Activated B cell treated with CpG ODN at 0.5 μM for 24 hours (primary cell): ENCODE data around the gene ZNF460. TPM values are rescaled to one million over a fixed set of nuclear protein-coding genes. Genes with fewer than 3 reads are reported as not detected.

Experiments used
- ATAC-seq: fragments of 200-7000 bp; cut with Tn5 transposase; one replicate; pipeline ENCODE4 v1.10.0; 2021; ENCODE audit warnings: low read depth, mild to moderate bottlenecking, moderate library complexity
- CTCF ChIA-PET: fragments of 350-600 bp; sonication (Branson Sonifier 250); formaldehyde crosslinking; loops from one replicate; lab custom pipeline; 2021; ENCODE audit warnings: antibody characterized with exemption; lab: Charles Lee
- POLR2A ChIA-PET: fragments of 350-600 bp; sonication (Branson Sonifier 250); formaldehyde crosslinking; loops from one replicate; lab custom pipeline; 2021; ENCODE audit warnings: antibody characterized with exemption; lab: Charles Lee
- DNase-seq: peaks from one replicate; pipeline ENCODE4 v3.0.0; 2022
- H3K27ac Mint-ChIP-seq: one replicate; pipeline ENCODE4 v1.8.0; 2020; ENCODE audit warnings: mixed read lengths
- H3K27me3 Mint-ChIP-seq: one replicate; pipeline ENCODE4 v1.8.0; 2021; ENCODE audit warnings: mixed read lengths
- H3K36me3 Mint-ChIP-seq: one replicate; pipeline ENCODE4 v1.8.0; 2021; ENCODE audit warnings: low read depth, mixed read lengths
- H3K4me1 Mint-ChIP-seq: one replicate; pipeline ENCODE4 v1.8.0; 2021; ENCODE audit warnings: mixed read lengths
- H3K4me3 Mint-ChIP-seq: one replicate; pipeline ENCODE4 v1.8.0; 2020; ENCODE audit warnings: mild to moderate bottlenecking, mixed read lengths
- H3K9me3 Mint-ChIP-seq: one replicate; pipeline ENCODE4 v1.8.0; 2020; ENCODE audit warnings: mixed read lengths
- intact Hi-C: fragments of 100-400 bp; cut with micrococcal nuclease; formaldehyde crosslinking; loops from one replicate; pipeline ENCODE4 v1.15.1; 2024
- total RNA-seq: library from RNA; stranded (reverse); gene quantifications from 2 replicates; pipeline ENCODE4 v1.2.3, GENCODE V29; 2022
- TF ChIP-seq, protein P1 (sequence below): fragments of 200-600 bp; IDR thresholded peaks from one replicate; pipeline ENCODE4 v1.8.0; 2022; ENCODE audit warnings: antibody characterized with exemption, mild to moderate bottlenecking

ZNF460 gene
- total RNA-seq, 1 donor from 2014 or later, result 161 TPM

DNA sequence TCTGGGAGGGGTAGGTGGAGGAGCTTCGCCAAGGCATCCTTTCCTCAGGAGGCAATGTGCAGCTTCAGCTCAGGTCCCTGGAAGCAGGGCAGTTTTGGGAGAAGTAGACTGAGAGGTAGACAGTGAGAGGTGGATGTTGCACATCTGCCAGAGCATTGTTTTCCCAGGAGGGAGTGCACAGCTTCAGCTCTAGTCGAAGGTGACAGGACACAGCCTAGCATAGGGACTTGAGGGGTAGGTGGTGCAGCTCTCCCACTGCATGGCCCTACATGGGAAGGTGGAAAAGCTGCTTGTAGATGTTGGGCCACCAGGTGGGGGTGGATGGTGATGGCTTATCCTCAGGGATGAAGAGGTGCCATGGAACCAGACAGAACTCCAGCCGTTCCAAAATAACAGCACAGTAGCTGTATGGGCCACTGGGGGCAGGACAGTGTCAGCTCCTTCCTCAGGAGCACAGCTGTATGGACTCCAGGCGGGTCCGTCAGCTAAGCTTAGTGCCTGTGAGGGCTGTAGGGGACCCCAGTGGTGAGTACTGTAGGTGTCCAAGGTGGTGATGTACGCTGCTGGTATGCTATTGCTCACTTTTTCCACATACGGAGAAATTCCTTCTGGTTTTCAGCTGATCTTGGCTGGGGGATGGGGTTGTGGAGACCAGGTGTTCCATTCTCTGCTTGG is 22.6 kb downstream of the ZNF460 start:
- no peak for DNase-seq
- no peak overlapping the region for H3K4me3 Mint-ChIP-seq
- TF ChIP-seq, protein P1, sequence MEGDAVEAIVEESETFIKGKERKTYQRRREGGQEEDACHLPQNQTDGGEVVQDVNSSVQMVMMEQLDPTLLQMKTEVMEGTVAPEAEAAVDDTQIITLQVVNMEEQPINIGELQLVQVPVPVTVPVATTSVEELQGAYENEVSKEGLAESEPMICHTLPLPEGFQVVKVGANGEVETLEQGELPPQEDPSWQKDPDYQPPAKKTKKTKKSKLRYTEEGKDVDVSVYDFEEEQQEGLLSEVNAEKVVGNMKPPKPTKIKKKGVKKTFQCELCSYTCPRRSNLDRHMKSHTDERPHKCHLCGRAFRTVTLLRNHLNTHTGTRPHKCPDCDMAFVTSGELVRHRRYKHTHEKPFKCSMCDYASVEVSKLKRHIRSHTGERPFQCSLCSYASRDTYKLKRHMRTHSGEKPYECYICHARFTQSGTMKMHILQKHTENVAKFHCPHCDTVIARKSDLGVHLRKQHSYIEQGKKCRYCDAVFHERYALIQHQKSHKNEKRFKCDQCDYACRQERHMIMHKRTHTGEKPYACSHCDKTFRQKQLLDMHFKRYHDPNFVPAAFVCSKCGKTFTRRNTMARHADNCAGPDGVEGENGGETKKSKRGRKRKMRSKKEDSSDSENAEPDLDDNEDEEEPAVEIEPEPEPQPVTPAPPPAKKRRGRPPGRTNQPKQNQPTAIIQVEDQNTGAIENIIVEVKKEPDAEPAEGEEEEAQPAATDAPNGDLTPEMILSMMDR, result no peak
- no peak for ATAC-seq
- no peak overlapping the region for H3K27ac Mint-ChIP-seq
- CTCF ChIA-PET, result interaction anchor here (1.1 to 1.4 kb wide), 2 partner anchors 51 to 198 kb away, joined by 3 read pairs; no protein-coding TSS in a partner anchor
- peaks cover 58% of the 10 kb centered on the region for H3K36me3 Mint-ChIP-seq
- intact Hi-C loops, result no loop called here
- POLR2A ChIA-PET, result interaction anchor here (1.6 kb wide), 2 partner anchors 16 to 18 kb away, joined by 5 to 6 read pairs; no protein-coding TSS in a partner anchor
- no peaks in the 10 kb centered on the region for H3K27me3 Mint-ChIP-seq
- no peaks in the 10 kb centered on the region for H3K9me3 Mint-ChIP-seq
- H3K4me1 Mint-ChIP-seq, result peaks cover 17% of the 10 kb centered on the region

DNA sequence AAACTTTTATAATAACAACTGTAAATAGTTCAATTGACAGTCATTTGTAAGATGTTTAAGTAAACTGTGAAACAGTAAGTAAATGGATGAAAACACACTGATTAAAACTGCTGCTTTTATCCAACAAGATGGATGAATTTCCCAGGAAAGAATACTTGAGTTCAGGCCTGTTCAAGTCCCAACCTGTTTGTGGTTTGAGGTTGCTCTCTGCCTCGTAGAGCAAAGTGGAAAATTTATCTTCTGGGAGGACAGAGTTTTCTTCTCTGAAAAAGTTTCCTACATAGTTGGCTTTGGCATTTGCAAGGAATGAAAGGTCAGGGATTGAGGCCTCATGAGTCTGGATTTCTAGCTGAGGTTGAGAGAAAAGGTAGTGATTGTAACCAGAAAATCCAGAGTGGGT is 24.8 kb downstream of the ZNF460 start:
- ChIA-PET CTCF (no interaction called here), POLR2A (no interaction called here)
- Mint-ChIP-seq H3K36me3 (peaks cover 41% of the 10 kb centered on the region), H3K4me1 (peaks cover 16% of the 10 kb centered on the region), H3K4me3 (no peak overlapping the region), H3K27ac (no peak overlapping the region), H3K27me3 (no peaks in the 10 kb centered on the region), H3K9me3 (no peaks in the 10 kb centered on the region)
- DNase-seq (no peak), ATAC-seq (no peak)
- intact Hi-C loops, result no loop called here
- TF ChIP-seq, protein P1, result no peak

DNA sequence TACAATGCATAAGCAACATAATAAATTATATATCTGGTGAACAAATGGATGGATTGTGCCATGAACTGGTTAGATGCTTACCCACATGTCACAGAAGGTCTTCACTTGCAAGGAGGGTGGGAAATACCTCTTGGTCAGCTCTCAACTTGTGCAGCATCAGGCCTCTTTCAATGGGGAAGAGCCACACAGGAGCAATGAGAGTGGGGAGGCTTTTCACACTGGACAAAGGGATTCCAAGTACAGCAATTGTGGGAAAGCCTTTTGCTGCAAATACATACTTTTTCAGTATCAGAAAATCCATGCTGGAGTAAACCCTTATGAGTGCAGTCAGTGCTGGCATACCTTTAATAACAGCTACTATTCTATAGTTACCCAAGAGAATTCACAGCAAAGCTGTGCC is 28.2 kb downstream of the ZNF460 start:
- no peak overlapping the region for H3K4me3 Mint-ChIP-seq
- no peak overlapping the region for H3K27ac Mint-ChIP-seq
- CTCF ChIA-PET, result no interaction called here

DNA sequence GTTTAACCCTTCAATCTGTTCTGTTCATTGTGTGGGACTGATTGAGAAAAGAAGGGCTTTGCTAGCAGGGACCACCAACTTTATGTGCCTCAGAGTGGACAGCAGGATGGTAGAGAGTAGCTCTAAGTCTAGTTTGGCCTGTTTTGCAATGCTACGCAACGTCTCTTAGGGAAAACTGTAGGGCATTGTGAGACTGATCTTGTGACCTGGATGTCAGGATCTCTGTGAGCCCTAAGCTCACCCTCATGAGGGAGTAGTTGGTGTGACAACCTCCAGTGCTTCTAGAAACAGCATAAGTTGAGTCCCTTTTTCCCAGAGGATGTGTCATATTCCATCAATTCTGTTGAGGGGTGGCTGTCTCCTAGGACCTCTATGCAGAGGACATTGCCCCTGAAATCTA is 30.5 kb downstream of the ZNF460 start:
- no peaks in the 10 kb centered on the region for H3K36me3 Mint-ChIP-seq
- DNase-seq (no peak), ATAC-seq (no peak)
- no peaks in the 10 kb centered on the region for H3K9me3 Mint-ChIP-seq
- CTCF ChIA-PET, result no interaction called here
- TF ChIP-seq, protein P1, result no peak
- H3K27me3 Mint-ChIP-seq, result peaks cover 22% of the 10 kb centered on the region
- no peak overlapping the region for H3K27ac Mint-ChIP-seq
- POLR2A ChIA-PET, result interaction anchor here (0.6 kb wide), 1 partner anchor 75 kb away, joined by 4 read pairs; no protein-coding TSS in a partner anchor
- intact Hi-C loops, result no loop called here
- H3K4me3 Mint-ChIP-seq, result no peak overlapping the region
- no peaks in the 10 kb centered on the region for H3K4me1 Mint-ChIP-seq

More for the DNA sequence above, 28.2 kb downstream of the ZNF460 start:
- TF ChIP-seq, protein P1, result no peak
- intact Hi-C loops, result no loop called here
- POLR2A ChIA-PET, result interaction anchor here (0.5 kb wide), 1 partner anchor 22 kb away, joined by 3 read pairs; no protein-coding TSS in a partner anchor
- H3K36me3 Mint-ChIP-seq, result peaks cover 12% of the 10 kb centered on the region
- no peak for DNase-seq
- no peaks in the 10 kb centered on the region for H3K9me3 Mint-ChIP-seq
- H3K27me3 Mint-ChIP-seq, result peaks cover 2% of the 10 kb centered on the region
- no peak for ATAC-seq
- no peaks in the 10 kb centered on the region for H3K4me1 Mint-ChIP-seq

DNA sequence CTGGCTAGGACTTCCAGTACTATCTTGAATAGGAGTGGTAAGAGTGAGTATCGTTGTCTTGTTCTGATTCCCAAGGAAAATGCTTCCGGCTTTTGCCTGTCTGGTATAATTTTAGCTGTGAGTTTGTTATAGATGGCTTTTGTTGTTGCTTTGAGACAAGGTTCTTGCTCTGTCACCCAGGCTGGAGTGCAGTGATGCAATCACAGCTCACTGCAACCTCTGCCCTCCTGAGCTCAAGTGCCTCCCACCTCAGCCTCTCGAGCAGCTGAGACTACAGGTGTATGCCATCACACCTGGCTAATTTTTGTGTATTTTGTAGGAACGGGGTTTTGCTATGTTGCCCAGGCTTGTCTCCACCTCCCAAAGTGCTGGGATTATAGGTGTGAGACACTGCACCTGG is 33.9 kb downstream of the ZNF460 start:
- ChIA-PET POLR2A (no interaction called here), CTCF (no interaction called here)
- peaks cover 35% of the 10 kb centered on the region for H3K27me3 Mint-ChIP-seq
- H3K4me3 Mint-ChIP-seq, result no peak overlapping the region
- H3K9me3 Mint-ChIP-seq, result no peaks in the 10 kb centered on the region
- ATAC-seq, result no peak
- no peaks in the 10 kb centered on the region for H3K4me1 Mint-ChIP-seq
- no peak overlapping the region for H3K27ac Mint-ChIP-seq
- intact Hi-C loops, result no loop called here
- no peak for DNase-seq
- TF ChIP-seq, protein P1, result no peak
- H3K36me3 Mint-ChIP-seq, result no peaks in the 10 kb centered on the region
